Measurements from ENCODE around the gene PGM5. TPM values are rescaled to one million over a fixed set of nuclear protein-coding genes. Genes with fewer than 3 reads are reported as not detected.

PGM5 gene
- total RNA-seq, 1 experiment from 2014 or later: not detected

- intact Hi-C loops (cut with micrococcal nuclease; ENCODE audit: unreplicated experiment): no loop called here
- no peaks in the 10 kb centered on the region for H3K36me3 ChIP-seq (ENCODE audit: insufficient read depth, low read length, poor library complexity, severe bottlenecking)
- no peak for TF ChIP-seq EZH2 (IDR thresholded peaks at IDR 0.05; ENCODE audit: borderline replicate concordance, low read depth, low read length, poor library complexity, severe bottlenecking)
- peak; percentile 63 for TF ChIP-seq CTCF (conservative IDR thresholded peaks at IDR 0.05; ENCODE audit: low read depth, low read length)
- H3K4me1 ChIP-seq (ENCODE audit: insufficient read depth, low read length, poor library complexity, severe bottlenecking): no peaks in the 10 kb centered on the region
- DNase-seq (ENCODE audit: low spot score): peak; percentile 59
- H3K27ac ChIP-seq (ENCODE audit: low read depth, low read length, poor library complexity, severe bottlenecking): no peak overlapping the region
- H3K4me3 ChIP-seq (ENCODE audit: low read depth, low read length, poor library complexity, severe bottlenecking): no peak overlapping the region
- ChIA-PET CTCF (interaction anchor here (0.6 to 1.0 kb wide), 3 partner anchors 12 to 138 kb away, joined by 3 read pairs; no protein-coding TSS in a partner anchor), POLR2A (ENCODE audit: low non-redundant PET) (no interaction called here)
- no TSS peak for BruUV-seq (replicated peaks)
- H3K27me3 ChIP-seq (replicated peaks; ENCODE audit: insufficient read depth, low read depth, low read length, poor library complexity): peaks cover 27% of the 10 kb centered on the region
- no peaks in the 10 kb centered on the region for H3K9me3 ChIP-seq (ENCODE audit: low read depth, low read length, poor library complexity, severe bottlenecking)
Measured at GRCh38 chr9:68560071-68560844, 203.8 kb downstream of the PGM5 start.

- ChIA-PET POLR2A (ENCODE audit: low non-redundant PET) (no interaction called here), CTCF (no interaction called here)
- intact Hi-C loops (cut with micrococcal nuclease; ENCODE audit: unreplicated experiment): no loop called here
- DNase-seq (ENCODE audit: low spot score): no peak
- no peak for TF ChIP-seq EZH2 (IDR thresholded peaks at IDR 0.05; ENCODE audit: borderline replicate concordance, low read depth, low read length, poor library complexity, severe bottlenecking)
- no peak for TF ChIP-seq CTCF (conservative IDR thresholded peaks at IDR 0.05; ENCODE audit: low read depth, low read length)
- no peaks in the 10 kb centered on the region for H3K36me3 ChIP-seq (ENCODE audit: insufficient read depth, low read length, poor library complexity, severe bottlenecking)
- H3K9me3 ChIP-seq (ENCODE audit: low read depth, low read length, poor library complexity, severe bottlenecking): no peaks in the 10 kb centered on the region
- H3K27ac ChIP-seq (ENCODE audit: low read depth, low read length, poor library complexity, severe bottlenecking): no peak overlapping the region
- no peaks in the 10 kb centered on the region for H3K4me1 ChIP-seq (ENCODE audit: insufficient read depth, low read length, poor library complexity, severe bottlenecking)
- peaks cover 27% of the 10 kb centered on the region for H3K27me3 ChIP-seq (replicated peaks; ENCODE audit: insufficient read depth, low read depth, low read length, poor library complexity)
- H3K4me3 ChIP-seq (ENCODE audit: low read depth, low read length, poor library complexity, severe bottlenecking): no peak overlapping the region
- BruUV-seq (replicated peaks): no TSS peak
Measured at GRCh38 chr9:68562461-68562860, 206.1 kb downstream of the PGM5 start.

GRCh38 chr9:68567565-68567964 is 211.2 kb downstream of the PGM5 start:
- Histone ChIP-seq H3K27me3 (replicated peaks; ENCODE audit: insufficient read depth, low read depth, low read length, poor library complexity) (peaks cover 18% of the 10 kb centered on the region), H3K9me3 (ENCODE audit: low read depth, low read length, poor library complexity, severe bottlenecking) (no peaks in the 10 kb centered on the region), H3K36me3 (ENCODE audit: insufficient read depth, low read length, poor library complexity, severe bottlenecking) (no peaks in the 10 kb centered on the region), H3K4me3 (ENCODE audit: low read depth, low read length, poor library complexity, severe bottlenecking) (no peak overlapping the region), H3K27ac (ENCODE audit: low read depth, low read length, poor library complexity, severe bottlenecking) (no peak overlapping the region), H3K4me1 (ENCODE audit: insufficient read depth, low read length, poor library complexity, severe bottlenecking) (no peaks in the 10 kb centered on the region)
- no peak for DNase-seq (ENCODE audit: low spot score)
- CTCF ChIA-PET: interaction anchor here (0.6 kb wide), 2 partner anchors 16 to 184 kb away, joined by 4 to 8 read pairs; no protein-coding TSS in a partner anchor
- BruUV-seq (replicated peaks): no TSS peak
- no peak for TF ChIP-seq EZH2 (IDR thresholded peaks at IDR 0.05; ENCODE audit: borderline replicate concordance, low read depth, low read length, poor library complexity, severe bottlenecking)
- no peak for TF ChIP-seq CTCF (conservative IDR thresholded peaks at IDR 0.05; ENCODE audit: low read depth, low read length)
- intact Hi-C loops (cut with micrococcal nuclease; ENCODE audit: unreplicated experiment): no loop called here
- POLR2A ChIA-PET (ENCODE audit: low non-redundant PET): no interaction called here

Data from A673 (cell line).